ENCODE results near the gene ACER1. TPM values are rescaled to one million over a fixed set of nuclear protein-coding genes. Genes with fewer than 3 reads are reported as not detected.

Gene ACER1
- not detected for polyA plus RNA-seq (2012; ENCODE audit: insufficient read length, low read depth)

GRCh38 chr19:6333439-6333838 is at the start of gene ACER1:
Gene ACER1 (minus strand): TSS chr19:6333612. CDS start chr19:6333551, 61 bp downstream.
- no peak for TF ChIP-seq REST (IDR thresholded peaks at IDR 0.05; ENCODE audit: insufficient read depth in 1 of 2, low read depth in 2 of 2, low read length in 2 of 2)
- no peak for TF ChIP-seq FOXP2 (optimal IDR thresholded peaks at IDR 0.05; ENCODE audit: borderline replicate concordance, extremely low read depth, extremely low read length, insufficient read depth)
- no peak for TF ChIP-seq TAF1 (IDR thresholded peaks at IDR 0.05; ENCODE audit: borderline replicate concordance, insufficient read depth, low read length)
- TF ChIP-seq SIN3A (IDR thresholded peaks at IDR 0.05; ENCODE audit: borderline replicate concordance, insufficient read depth, low read length), result no peak
- no peak for TF ChIP-seq POLR2AphosphoS5 (IDR thresholded peaks at IDR 0.05; ENCODE audit: low read depth, low read length)

- TF ChIP-seq TAF1 (IDR thresholded peaks at IDR 0.05; ENCODE audit: borderline replicate concordance, insufficient read depth, low read length), result no peak
- TF ChIP-seq SIN3A (IDR thresholded peaks at IDR 0.05; ENCODE audit: borderline replicate concordance, insufficient read depth, low read length), result no peak
- TF ChIP-seq REST (IDR thresholded peaks at IDR 0.05; ENCODE audit: insufficient read depth in 1 of 2, low read depth in 2 of 2, low read length in 2 of 2), result no peak
- TF ChIP-seq POLR2AphosphoS5 (IDR thresholded peaks at IDR 0.05; ENCODE audit: low read depth, low read length), result no peak
- TF ChIP-seq FOXP2 (optimal IDR thresholded peaks at IDR 0.05; ENCODE audit: borderline replicate concordance, extremely low read depth, extremely low read length, insufficient read depth), result no peak
Observed at GRCh38 chr19:6383188-6383587, 49.8 kb upstream of the ACER1 start.

GRCh38 chr19:6381030-6381750 is 47.8 kb upstream of the ACER1 start:
- TF ChIP-seq SIN3A (IDR thresholded peaks at IDR 0.05; ENCODE audit: borderline replicate concordance, insufficient read depth, low read length), result no peak
- no peak for TF ChIP-seq POLR2AphosphoS5 (IDR thresholded peaks at IDR 0.05; ENCODE audit: low read depth, low read length)
- TF ChIP-seq TAF1 (IDR thresholded peaks at IDR 0.05; ENCODE audit: borderline replicate concordance, insufficient read depth, low read length), result no peak
- no peak for TF ChIP-seq FOXP2 (optimal IDR thresholded peaks at IDR 0.05; ENCODE audit: borderline replicate concordance, extremely low read depth, extremely low read length, insufficient read depth)
- TF ChIP-seq REST (IDR thresholded peaks at IDR 0.05; ENCODE audit: insufficient read depth in 1 of 2, low read depth in 2 of 2, low read length in 2 of 2), result no peak

GRCh38 chr19:6379744-6380143 is 46.3 kb upstream of the ACER1 start:
- TF ChIP-seq SIN3A (IDR thresholded peaks at IDR 0.05; ENCODE audit: borderline replicate concordance, insufficient read depth, low read length), result no peak
- no peak for TF ChIP-seq FOXP2 (optimal IDR thresholded peaks at IDR 0.05; ENCODE audit: borderline replicate concordance, extremely low read depth, extremely low read length, insufficient read depth)
- TF ChIP-seq POLR2AphosphoS5 (IDR thresholded peaks at IDR 0.05; ENCODE audit: low read depth, low read length), result no peak
- TF ChIP-seq TAF1 (IDR thresholded peaks at IDR 0.05; ENCODE audit: borderline replicate concordance, insufficient read depth, low read length), result no peak
- TF ChIP-seq REST (IDR thresholded peaks at IDR 0.05; ENCODE audit: insufficient read depth in 1 of 2, low read depth in 2 of 2, low read length in 2 of 2), result no peak
